H1 (cell line): ENCODE results near the gene SEMA4C. TPM values are rescaled to one million over a fixed set of nuclear protein-coding genes. Genes with fewer than 3 reads are reported as not detected.

Source experiments
- CTCF ChIA-PET: fragments of 300-600 bp; sonication (Branson Sonifier 250); formaldehyde crosslinking; loops from one replicate; lab custom pipeline; 2021; ENCODE audit not compliant: partially characterized antibody; lab: Charles Lee
- POLR2A ChIA-PET: fragments of 300-600 bp; sonication (Branson Sonifier 250); formaldehyde crosslinking; loops from one replicate; lab custom pipeline; 2021; ENCODE audit warnings: inconsistent platforms; ENCODE audit not compliant: partially characterized antibody; lab: Charles Lee
- DNase-seq, 2 experiments: peaks; one replicate each; pipeline versions ENCODE4 v3.0.0 to v3.0.0-alpha.2; 2010 to 2022; ENCODE audit warnings: low spot score in 2 of 2, low read depth in 1 of 2, mixed read lengths in 1 of 2
- FAIRE-seq: peaks from 2 replicates; lab custom pipeline; 2011; peaks lifted over from hg19 to GRCh38; lab: Jason Lieb, UNC
- H2AFZ ChIP-seq: 2 replicates; pipeline ENCODE4 v1.8.1; 2012; ENCODE audit warnings: low read length, inconsistent platforms
- H2AK5ac ChIP-seq: 2 replicates; pipeline ENCODE4 v1.6.1; 2013; ENCODE audit warnings: low read depth, low read length
- H2BK120ac ChIP-seq: replicated peaks from 2 replicates; pipeline ENCODE3; 2013; ENCODE audit warnings: low read depth, low read length, inconsistent platforms
- H2BK12ac ChIP-seq: 2 replicates; pipeline ENCODE4 v1.6.1; 2013; ENCODE audit warnings: low read depth, low read length
- H2BK15ac ChIP-seq: 2 replicates; pipeline ENCODE4 v1.6.1; 2013; ENCODE audit warnings: low read length
- H2BK20ac ChIP-seq: 2 replicates; pipeline ENCODE4 v1.6.1; 2013; ENCODE audit warnings: low read length
- H2BK5ac ChIP-seq: 2 replicates; pipeline ENCODE4 v1.6.1; 2013; ENCODE audit warnings: low read depth, low read length
- H3K14ac ChIP-seq: 2 replicates; pipeline ENCODE4 v1.6.1; 2013; ENCODE audit warnings: inconsistent platforms; ENCODE audit not compliant: insufficient read length
- H3K18ac ChIP-seq: 2 replicates; pipeline ENCODE4 v1.6.1; 2013; ENCODE audit warnings: low read length; ENCODE audit errors: extremely low read depth
- H3K23ac ChIP-seq: 2 replicates; pipeline ENCODE4 v1.6.1; 2013; ENCODE audit warnings: inconsistent platforms; ENCODE audit not compliant: insufficient read length
- H3K23me2 ChIP-seq: 2 replicates; pipeline ENCODE4 v1.6.1; 2013; ENCODE audit warnings: low read depth, low read length
- H3K27ac ChIP-seq: 2 replicates; pipeline ENCODE4 v1.6.1; 2011; ENCODE audit warnings: low read depth, low read length, inconsistent platforms
- H3K27me3 ChIP-seq, 4 experiments: replicated peaks in 1 of 4; 1 replicate in 1 of 4; 2 replicates in 3 of 4; pipeline versions ENCODE4 v1.6.1 to v1.8.1; 2011 to 2013; ENCODE audit warnings: low read length in 3 of 4, mild to moderate bottlenecking in 3 of 4, inconsistent platforms in 2 of 4, mixed read lengths in 2 of 4, moderate library complexity in 1 of 4; ENCODE audit not compliant: control insufficient read depth in 3 of 4, insufficient read depth in 3 of 4; ENCODE audit errors: extremely low read depth in 1 of 4
- H3K36me3 ChIP-seq, 4 experiments: 2 replicates each; pipeline versions ENCODE4 v1.6.1 to v1.8.1; 2011 to 2013; ENCODE audit warnings: mild to moderate bottlenecking in 4 of 4, low read length in 3 of 4, moderate library complexity in 2 of 4, control low read depth in 1 of 4, inconsistent platforms in 1 of 4; ENCODE audit not compliant: insufficient read depth in 4 of 4, control insufficient read depth in 2 of 4
- H3K4ac ChIP-seq: replicated peaks from 2 replicates; pipeline ENCODE3; 2013; ENCODE audit warnings: low read length, low read depth, mixed read lengths, inconsistent platforms; ENCODE audit not compliant: insufficient read length
- H3K4me1 ChIP-seq, 4 experiments: replicated peaks in 1 of 4; 1 replicate in 1 of 4; 2 replicates in 3 of 4; pipeline versions ENCODE4 v1.6.1 to v1.8.1; 2011 to 2013; ENCODE audit warnings: low read length in 3 of 4, inconsistent platforms in 2 of 4, mixed read lengths in 1 of 4; ENCODE audit not compliant: insufficient read depth in 4 of 4, control insufficient read depth in 3 of 4
- H3K4me2 ChIP-seq, 2 experiments: 2 replicates each; pipeline versions ENCODE4 v1.6.1 to v1.8.1; 2011 to 2013; ENCODE audit warnings: low read depth in 2 of 2, low read length in 2 of 2, control low read depth in 1 of 2, inconsistent platforms in 1 of 2, mild to moderate bottlenecking in 1 of 2; ENCODE audit not compliant: insufficient read depth in 1 of 2
- H3K4me3 ChIP-seq, 4 experiments: fragments of 200-600, 300-600 bp in 1 of 4; sonication (generic), shearing (Covaris generic), sonication (Bioruptor Twin) in 1 of 4; 2 replicates each; pipeline versions ENCODE4 v1.5.1 to v1.8.1; 2011 to 2016; ENCODE audit warnings: low read length in 4 of 4, low read depth in 3 of 4, control low read depth in 2 of 4, inconsistent platforms in 2 of 4, mild to moderate bottlenecking in 2 of 4, mixed read lengths in 1 of 4, moderate library complexity in 1 of 4; ENCODE audit not compliant: insufficient read depth in 2 of 4; ENCODE audit errors: extremely low read depth in 1 of 4
- H3K56ac ChIP-seq: replicated peaks from 2 replicates; pipeline ENCODE3; 2013; ENCODE audit warnings: low read depth, mild to moderate bottlenecking, mixed read lengths, low read length, inconsistent platforms; ENCODE audit not compliant: insufficient read length
- H3K79me1 ChIP-seq: 2 replicates; pipeline ENCODE4 v1.6.1; 2013; ENCODE audit warnings: low read depth, low read length, control low read depth
- H3K79me2 ChIP-seq, 2 experiments: 2 replicates each; pipeline versions ENCODE4 v1.6.1 to v1.8.1; 2012 to 2013; ENCODE audit warnings: low read length in 2 of 2, mild to moderate bottlenecking in 2 of 2, inconsistent platforms in 1 of 2; ENCODE audit not compliant: insufficient read depth in 2 of 2, control insufficient read depth in 1 of 2
- H3K9ac ChIP-seq, 4 experiments: replicated peaks in 1 of 4; 1 replicate in 1 of 4; 2 replicates in 3 of 4; pipeline versions ENCODE4 v1.6.1 to v1.8.1; 2011 to 2013; ENCODE audit warnings: low read depth in 3 of 4, low read length in 3 of 4, control low read depth in 2 of 4, mild to moderate bottlenecking in 2 of 4, moderate library complexity in 2 of 4, inconsistent platforms in 1 of 4; ENCODE audit errors: extremely low read depth in 1 of 4
- H3K9me3 ChIP-seq, 2 experiments: 2 replicates each; pipeline versions ENCODE4 v1.6.1 to v1.8.1; 2012 to 2013; ENCODE audit warnings: mild to moderate bottlenecking in 2 of 2, moderate library complexity in 2 of 2, control low read depth in 1 of 2, inconsistent platforms in 1 of 2, low read depth in 1 of 2, low read length in 1 of 2, mixed read lengths in 1 of 2; ENCODE audit not compliant: insufficient read depth in 2 of 2
- H4K20me1 ChIP-seq, 2 experiments: replicated peaks in 1 of 2; 2 replicates each; pipeline versions ENCODE3 to v1.8.1; 2011 to 2013; ENCODE audit warnings: inconsistent platforms in 2 of 2, low read length in 2 of 2, mild to moderate bottlenecking in 1 of 2; ENCODE audit not compliant: insufficient read depth in 2 of 2, control insufficient read depth in 1 of 2
- H4K5ac ChIP-seq: 2 replicates; pipeline ENCODE4 v1.6.1; 2013; ENCODE audit warnings: low read length, low read depth, mixed read lengths, inconsistent platforms; ENCODE audit not compliant: insufficient read length
- H4K8ac ChIP-seq: 2 replicates; pipeline ENCODE4 v1.8.0; 2013; ENCODE audit warnings: mild to moderate bottlenecking, moderate library complexity, low read length, inconsistent platforms; ENCODE audit not compliant: insufficient read depth; ENCODE audit errors: extremely low read depth
- H4K91ac ChIP-seq: replicated peaks from 2 replicates; pipeline ENCODE3; 2013; ENCODE audit warnings: low read length, mixed read lengths, inconsistent platforms; ENCODE audit not compliant: insufficient read length
- E2F6 ChIP-seq: IDR thresholded peaks from 2 replicates; pipeline ENCODE4 v1.6.1; 2012; ENCODE audit warnings: inconsistent platforms
- JUND ChIP-seq: IDR thresholded peaks from 2 replicates; pipeline ENCODE4 v1.6.1; 2011; ENCODE audit warnings: mild to moderate bottlenecking, improper control_type of control experiment, low read length
- WGBS, 2 experiments: shearing (Covaris generic) in 1 of 2; methylation state at CpG; one replicate each; pipeline versions ENCODE4 v1.1.6 to v1.1.7; 2013 to 2015; ENCODE audit warnings: low lambda C conversion rate in 2 of 2, mixed read lengths in 2 of 2, inconsistent platforms in 1 of 2, low coverage in 1 of 2, missing lambda C conversion rate in 1 of 2; ENCODE audit not compliant: insufficient replicate concordance in 2 of 2, insufficient coverage in 1 of 2, insufficient read length in 1 of 2; ENCODE audit errors: extremely low coverage in 1 of 2, missing lambda C conversion rate in 1 of 2; 5-methylcytosine and 5-hydroxymethylcytosine counted together
- polyA plus RNA-seq, 7 experiments: library from polyadenylated mRNA; depleted of rRNA in 3 of 7; stranded (reverse) in 5 of 7; unstranded in 2 of 7; fragments of >200 nt in 5 of 7; fragments of 200-250 nt in 2 of 7; gene quantifications; 1 replicate in 5 of 7; 2 replicates in 1 of 7; 4 replicates in 1 of 7; pipeline versions ENCODE4 v1.2.1 to v1.2.3, GENCODE V29; 2011 to 2013; ENCODE audit warnings: missing spikeins in 2 of 7, mixed read lengths in 2 of 7
- total RNA-seq: library from RNA; stranded (reverse); fragmentation: NEBNext Ultra II Directional; extraction: Animal tissue kit (Norgen Biotek cat#: 25700); gene quantifications from 2 replicates; pipeline ENCODE4 v1.2.1, GENCODE V29; 2021
- TF ChIP-seq, protein P1 (sequence below): IDR thresholded peaks from 2 replicates; pipeline ENCODE4 v1.6.1; 2012; ENCODE audit warnings: inconsistent platforms

The SEMA4C gene
- total and polyA plus RNA-seq, 2 of the 8 experiments (the other 6 are each of a cell fraction or from before 2014, with no cell fraction given), result 47.5 to 67.3 TPM

- Histone ChIP-seq H2BK120ac (peak overlapping the region; percentile 25), H3K56ac (no peak overlapping the region), H3K9ac (peak overlapping the region in 1 of 4 experiments; percentile 20; a peak in 4 of 7 replicates), H4K20me1 (peaks cover 2 to 11% of the 10 kb centered on the region in 2 experiments), H3K79me2 (peaks cover 4 to 32% of the 10 kb centered on the region in 2 experiments), H3K18ac (peak overlapping the region; percentile 81), H4K91ac (peak overlapping the region; percentile 72), H2AK5ac (no peak overlapping the region), H3K4me2 (peak overlapping the region; percentile 88 to 91), H2BK12ac (peak overlapping the region; percentile 85; the same call in 1 of the 2 replicates), H3K79me1 (peaks cover 14% of the 10 kb centered on the region), H3K4me3 (peak overlapping the region; percentile 76 to 86 (median 80)), H3K23ac (no peak overlapping the region), H3K27me3 (peaks cover 0 to 3% (median 0%) of the 10 kb centered on the region in 4 experiments; a peak in 2 of 7 replicates), H2BK5ac (no peak overlapping the region; the same call in 1 of the 2 replicates), H2BK15ac (peak overlapping the region; percentile 66; the same call in 1 of the 2 replicates), H4K8ac (no peak overlapping the region), H3K14ac (no peak overlapping the region), H3K23me2 (peaks cover 14% of the 10 kb centered on the region), H3K36me3 (peaks cover 8 to 18% (median 12%) of the 10 kb centered on the region in 4 experiments), H2BK20ac (peak overlapping the region; percentile 80), H3K9me3 (no peaks in the 10 kb centered on the region), H2AFZ (no peak overlapping the region), H4K5ac (peak overlapping the region; percentile 8), H3K4ac (peak overlapping the region; percentile 17), H3K27ac (no peak overlapping the region), H3K4me1 (peaks cover 11 to 43% (median 27%) of the 10 kb centered on the region in 4 experiments)
- ChIA-PET CTCF (interaction anchor here (0.9 to 8.1 kb wide), 12 partner anchors 9 to 114 kb away, joined by 3 to 48 read pairs (median 4); partner anchors contain the start of gene ANKRD39), POLR2A (interaction anchor here (0.7 to 4.7 kb wide), 7 partner anchors 11 to 93 kb away, joined by 3 to 25 read pairs (median 3); no protein-coding TSS in a partner anchor)
- FAIRE-seq (no peak), DNase-seq (no peak)
- TF ChIP-seq JUND, result no peak
- TF ChIP-seq, protein P1, sequence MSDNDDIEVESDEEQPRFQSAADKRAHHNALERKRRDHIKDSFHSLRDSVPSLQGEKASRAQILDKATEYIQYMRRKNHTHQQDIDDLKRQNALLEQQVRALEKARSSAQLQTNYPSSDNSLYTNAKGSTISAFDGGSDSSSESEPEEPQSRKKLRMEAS, result peak; percentile 48; the same call in 1 of the 2 replicates
- peak; percentile 5; the same call in 1 of the 2 replicates for TF ChIP-seq E2F6
- WGBS, 2 experiments, result 38% methylated on average over 13 of the region's 13 CpGs; no CpG with 5 or more reads in 1 of the 2 experiments
Observed at GRCh38 chr2:96870626-96871255, 861 bp upstream of the SEMA4C start.
